HG02642 (cell line): Measurements from ENCODE around the gene RNF10.
"Not testable (repeated sequence)": the region's sequence is repeated elsewhere in the genome, so short reads cannot be mapped to it uniquely, and the experiment has no call there.

Experiments used
- ATAC-seq: cut with Tn5 transposase; IDR thresholded peaks from one replicate; pipeline ENCODE4 v1.9.1; 2021; ENCODE audit warnings: mild to moderate bottlenecking; ENCODE audit not compliant: unreplicated experiment, poor library complexity

Gene RNF10

GRCh38 chr12:120599672-120600552 lies 65.8 kb downstream of the RNF10 start:
- no peak for ATAC-seq

- not testable (repeated sequence) for ATAC-seq
Measured at GRCh38 chr12:120602416-120602815, 68.3 kb downstream of the RNF10 start.

- ATAC-seq = no peak
Measured at GRCh38 chr12:120610560-120610959, 76.4 kb downstream of the RNF10 start.

GRCh38 chr12:120611534-120611933 lies 77.4 kb downstream of the RNF10 start:
- ATAC-seq = not testable (repeated sequence)

GRCh38 chr12:120614848-120615247 lies 80.7 kb downstream of the RNF10 start:
- ATAC-seq = no peak

GRCh38 chr12:120617193-120617592 lies 83.0 kb downstream of the RNF10 start:
- ATAC-seq = not testable (repeated sequence)

- not testable (repeated sequence) for ATAC-seq
Measured at GRCh38 chr12:120617767-120618166, 83.6 kb downstream of the RNF10 start.

GRCh38 chr12:120618954-120619615 lies 84.9 kb downstream of the RNF10 start:
- no peak for ATAC-seq

GRCh38 chr12:120620624-120621023 lies 86.5 kb downstream of the RNF10 start:
- ATAC-seq = no peak

GRCh38 chr12:120625557-120626419 lies 91.6 kb downstream of the RNF10 start:
- no peak for ATAC-seq
